AG09319 (cell line): ENCODE measurements around the gene NFIB.

Experiments used
- DNase-seq: peaks from one replicate; pipeline ENCODE4 v3.0.0-alpha.2; 2010; ENCODE audit warnings: low read depth; ENCODE audit errors: extremely low read depth
- CTCF ChIP-seq: IDR thresholded peaks from 2 replicates; pipeline ENCODE4 v1.5.1; 2011; ENCODE audit warnings: low read depth, mild to moderate bottlenecking, inconsistent platforms, low read length, moderate library complexity

Gene NFIB

GRCh38 chr9:14099737-14100136 lies 214.2 kb downstream of the NFIB start:
- no peak for DNase-seq
- TF ChIP-seq CTCF, result no peak

GRCh38 chr9:14098486-14099180 lies 215.3 kb downstream of the NFIB start:
- TF ChIP-seq CTCF, result no peak
- DNase-seq, result no peak

- DNase-seq, result no peak
- no peak for TF ChIP-seq CTCF
Measured at GRCh38 chr9:14097666-14098415, 216.1 kb downstream of the NFIB start.

- no peak for TF ChIP-seq CTCF
- DNase-seq, result no peak
Measured at GRCh38 chr9:14097215-14097614, 216.7 kb downstream of the NFIB start.

- peak; percentile 38 for DNase-seq
- TF ChIP-seq CTCF, result no peak
Measured at GRCh38 chr9:14096258-14096922, 217.6 kb downstream of the NFIB start.

- no peak for TF ChIP-seq CTCF
Measured at GRCh38 chr9:14095277-14095676, 218.7 kb downstream of the NFIB start.

GRCh38 chr9:14094491-14094890 lies 219.4 kb downstream of the NFIB start:
- TF ChIP-seq CTCF, result no peak
- DNase-seq, result no peak

More at GRCh38 chr9:14095277-14095676, 218.7 kb downstream of the NFIB start:
- no peak for DNase-seq
